Measurements from ENCODE around the gene TBXAS1.

The TBXAS1 gene

DNA sequence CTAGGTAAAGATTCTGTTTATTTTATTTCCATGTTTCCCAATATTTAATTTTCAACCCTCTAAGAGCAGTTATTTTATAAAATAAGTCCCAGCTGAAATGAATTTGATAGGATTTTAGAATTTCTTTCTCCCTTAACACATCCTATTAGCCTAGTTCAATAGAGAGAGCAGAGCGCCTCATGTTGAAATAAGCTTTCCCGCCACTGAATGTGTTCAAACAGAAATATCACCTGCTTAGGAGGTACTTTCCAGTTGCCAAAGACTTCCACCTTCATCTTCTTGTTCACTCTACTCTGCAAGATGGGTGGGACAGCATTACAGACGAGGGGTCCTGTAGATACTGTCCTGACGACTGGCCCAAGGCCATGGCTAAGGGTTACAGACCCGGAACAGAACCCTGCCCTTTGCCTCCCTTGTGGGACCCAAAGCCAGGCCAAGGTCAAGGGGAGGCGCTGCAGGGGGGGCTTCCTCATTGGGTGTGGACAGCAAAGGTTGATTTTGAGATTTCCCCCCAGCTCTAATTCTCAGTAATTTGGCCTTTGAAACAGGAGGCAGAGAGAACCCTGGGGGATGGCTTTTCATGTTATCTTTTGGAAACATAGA is 171.7 kb downstream of the TBXAS1 start:
- Histone ChIP-seq H3K27ac (ENCODE audit: low read length) (no peak overlapping the region), H3K27me3 (ENCODE audit: control insufficient read depth, insufficient read depth, low read length) (no peaks in the 10 kb centered on the region), H3K9me3 (ENCODE audit: control insufficient read depth, insufficient read depth, low read length) (no peaks in the 10 kb centered on the region), H3K4me1 (ENCODE audit: control insufficient read depth, insufficient read depth, low read length) (no peaks in the 10 kb centered on the region), H3K4me3 (ENCODE audit: low read length) (no peak overlapping the region), H3K36me3 (ENCODE audit: control insufficient read depth, insufficient read depth, low read length) (no peaks in the 10 kb centered on the region)
- no peak for DNase-seq (ENCODE audit: low read depth, low spot score)
- no CpG with 5 or more reads among the region's 6 CpGs for WGBS (ENCODE audit: insufficient coverage, insufficient read length)

DNA sequence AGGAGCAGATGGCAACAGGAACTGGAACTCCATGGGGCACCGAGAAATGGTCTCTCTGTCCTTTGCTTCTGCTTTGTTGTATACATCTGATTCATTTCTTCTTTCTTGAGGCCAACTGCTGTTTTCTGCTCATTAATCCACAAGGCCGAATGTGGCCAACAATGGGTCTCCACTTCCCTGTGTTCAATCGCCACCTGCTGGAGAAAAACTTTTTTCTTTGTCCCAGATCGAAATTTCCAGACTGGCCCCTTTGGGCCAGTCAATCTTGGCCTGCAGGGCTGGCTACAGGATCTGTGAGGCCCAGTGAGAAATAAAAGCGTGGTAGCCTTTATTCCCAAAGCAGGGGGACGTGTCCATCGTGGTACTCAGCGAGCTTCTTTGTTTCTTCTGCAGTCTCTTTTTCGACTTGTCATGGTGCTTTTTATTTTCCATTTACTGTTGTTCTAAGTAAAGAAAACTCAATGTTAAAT is 174.9 kb downstream of the TBXAS1 start:
- peak; percentile 35 for DNase-seq (ENCODE audit: low read depth, low spot score)
- Histone ChIP-seq H3K27me3 (ENCODE audit: control insufficient read depth, insufficient read depth, low read length) (no peaks in the 10 kb centered on the region), H3K9me3 (ENCODE audit: control insufficient read depth, insufficient read depth, low read length) (no peaks in the 10 kb centered on the region), H3K36me3 (ENCODE audit: control insufficient read depth, insufficient read depth, low read length) (no peaks in the 10 kb centered on the region), H3K4me3 (ENCODE audit: low read length) (no peak overlapping the region), H3K4me1 (ENCODE audit: control insufficient read depth, insufficient read depth, low read length) (peaks cover 1% of the 10 kb centered on the region; the same call in 1 of the 2 replicates), H3K27ac (ENCODE audit: low read length) (no peak overlapping the region)
- no CpG with 5 or more reads among the region's 9 CpGs for WGBS (ENCODE audit: insufficient coverage, insufficient read length)

DNA sequence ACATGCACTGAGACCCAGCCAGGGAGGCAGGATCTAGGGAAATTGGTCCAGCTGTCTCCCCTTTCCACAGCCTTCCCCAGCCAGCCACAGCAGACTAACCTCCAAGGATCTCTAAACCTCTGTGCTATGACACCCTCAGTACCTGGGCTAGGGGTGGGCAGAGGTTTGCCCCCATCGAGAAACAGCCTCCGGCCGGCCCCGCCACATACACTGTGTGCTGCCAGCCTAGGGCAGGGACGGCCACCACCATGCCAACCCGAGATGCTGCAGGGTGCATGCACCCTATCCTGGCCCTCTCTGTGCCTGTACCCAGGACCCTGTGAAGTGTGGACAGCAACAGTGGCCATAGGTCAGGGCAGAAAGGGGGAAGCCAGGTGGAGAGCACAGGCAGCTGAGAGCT is 175.6 kb downstream of the TBXAS1 start:
- WGBS (ENCODE audit: insufficient coverage, insufficient read length) = no CpG with 5 or more reads among the region's 6 CpGs
- H3K9me3 ChIP-seq (ENCODE audit: control insufficient read depth, insufficient read depth, low read length) = no peaks in the 10 kb centered on the region
- DNase-seq (ENCODE audit: low read depth, low spot score) = no peak
- H3K27me3 ChIP-seq (ENCODE audit: control insufficient read depth, insufficient read depth, low read length) = no peaks in the 10 kb centered on the region
- no peak overlapping the region for H3K27ac ChIP-seq (ENCODE audit: low read length)
- peaks cover 1% of the 10 kb centered on the region; the same call in 1 of the 2 replicates for H3K4me1 ChIP-seq (ENCODE audit: control insufficient read depth, insufficient read depth, low read length)
- H3K4me3 ChIP-seq (ENCODE audit: low read length) = no peak overlapping the region
- no peaks in the 10 kb centered on the region for H3K36me3 ChIP-seq (ENCODE audit: control insufficient read depth, insufficient read depth, low read length)

DNA sequence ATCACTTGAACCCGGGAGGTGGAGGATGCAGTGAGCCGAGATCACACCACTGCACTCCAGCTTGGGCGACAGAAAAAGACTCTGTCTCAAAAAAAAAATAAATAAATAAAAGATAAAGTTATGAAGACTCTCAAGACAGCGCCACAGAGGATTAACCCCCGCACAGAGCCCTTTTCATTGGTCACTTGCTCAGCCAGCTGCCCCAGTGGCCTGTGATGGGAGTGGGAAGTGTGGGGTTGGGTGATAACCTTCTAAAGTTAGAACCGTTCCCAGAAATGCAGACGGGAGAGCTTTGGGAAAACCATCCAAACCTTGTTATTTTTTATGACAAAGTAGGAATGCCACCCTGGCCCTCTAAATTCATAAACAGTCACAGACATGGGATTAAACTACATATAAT is 176.3 kb downstream of the TBXAS1 start:
- no peaks in the 10 kb centered on the region for H3K9me3 ChIP-seq (ENCODE audit: control insufficient read depth, insufficient read depth, low read length)
- no peak overlapping the region for H3K27ac ChIP-seq (ENCODE audit: low read length)
- peaks cover 1% of the 10 kb centered on the region; the same call in 1 of the 2 replicates for H3K4me1 ChIP-seq (ENCODE audit: control insufficient read depth, insufficient read depth, low read length)
- no peaks in the 10 kb centered on the region for H3K27me3 ChIP-seq (ENCODE audit: control insufficient read depth, insufficient read depth, low read length)
- no peaks in the 10 kb centered on the region for H3K36me3 ChIP-seq (ENCODE audit: control insufficient read depth, insufficient read depth, low read length)
- WGBS (ENCODE audit: insufficient coverage, insufficient read length) = no CpG with 5 or more reads among the region's 7 CpGs
- H3K4me3 ChIP-seq (ENCODE audit: low read length) = no peak overlapping the region
- DNase-seq (ENCODE audit: low read depth, low spot score) = no peak

DNA sequence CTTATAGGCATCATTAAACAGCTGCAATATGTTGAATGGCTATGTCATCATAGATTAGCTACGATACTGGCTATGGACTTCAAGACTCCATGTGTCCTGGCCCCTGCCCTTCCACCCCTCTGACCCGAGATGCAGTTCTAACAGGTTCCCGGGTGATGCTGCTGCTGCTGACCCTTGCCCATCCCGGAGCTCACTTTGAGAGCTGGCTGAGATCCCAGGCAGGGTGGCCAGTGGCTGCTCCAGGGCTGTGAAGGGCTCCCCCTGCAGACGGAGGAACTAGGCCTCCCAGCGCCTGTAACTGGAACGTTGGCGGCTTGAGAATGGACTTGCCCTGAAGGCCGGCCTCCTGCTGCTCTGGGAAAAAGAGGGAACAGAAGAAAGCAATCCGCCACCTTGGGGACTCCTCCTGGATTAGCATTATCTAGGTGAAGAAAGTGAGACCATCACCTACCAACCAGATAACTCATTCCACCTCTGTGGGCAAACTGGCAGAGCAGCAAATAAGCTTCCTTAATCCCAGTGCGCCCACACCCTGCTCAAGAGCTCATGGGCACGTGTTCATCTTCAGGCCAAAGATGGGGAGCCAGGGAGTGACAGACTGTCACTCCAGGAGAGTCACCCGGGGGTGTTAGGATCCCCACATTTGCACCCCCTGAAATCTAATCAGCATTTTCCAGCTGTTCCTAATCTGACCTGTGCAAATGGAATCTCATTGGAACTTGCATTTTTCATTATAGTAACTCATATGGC is 176.9 kb downstream of the TBXAS1 start:
- DNase-seq (ENCODE audit: low read depth, low spot score) = peak; percentile 43
- Histone ChIP-seq H3K36me3 (ENCODE audit: control insufficient read depth, insufficient read depth, low read length) (no peaks in the 10 kb centered on the region), H3K9me3 (ENCODE audit: control insufficient read depth, insufficient read depth, low read length) (no peaks in the 10 kb centered on the region), H3K27me3 (ENCODE audit: control insufficient read depth, insufficient read depth, low read length) (no peaks in the 10 kb centered on the region), H3K27ac (ENCODE audit: low read length) (no peak overlapping the region), H3K4me3 (ENCODE audit: low read length) (no peak overlapping the region), H3K4me1 (ENCODE audit: control insufficient read depth, insufficient read depth, low read length) (peaks cover 1% of the 10 kb centered on the region; the same call in 1 of the 2 replicates)
- WGBS (ENCODE audit: insufficient coverage, insufficient read length) = no CpG with 5 or more reads among the region's 13 CpGs

DNA sequence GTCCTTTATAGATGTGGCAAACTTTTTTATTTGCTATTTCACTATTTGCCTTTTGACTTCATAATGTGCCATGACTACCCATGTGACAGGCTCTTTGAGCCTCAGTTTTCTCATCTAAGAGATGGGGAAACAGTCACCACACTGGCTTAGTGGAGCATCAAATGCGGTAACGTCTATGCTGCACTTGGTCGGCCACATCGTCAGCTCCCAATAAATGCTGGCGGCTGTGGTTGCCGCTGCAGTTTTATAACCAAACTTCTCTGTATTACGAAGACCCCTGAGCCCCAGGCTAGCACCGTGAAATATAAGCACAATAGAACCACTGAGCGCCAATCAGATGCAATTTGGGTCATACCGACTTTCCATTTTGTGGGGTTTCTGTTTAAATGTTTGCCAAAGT is 177.5 kb downstream of the TBXAS1 start:
- no peaks in the 10 kb centered on the region for H3K27me3 ChIP-seq (ENCODE audit: control insufficient read depth, insufficient read depth, low read length)
- H3K9me3 ChIP-seq (ENCODE audit: control insufficient read depth, insufficient read depth, low read length) = no peaks in the 10 kb centered on the region
- no peaks in the 10 kb centered on the region for H3K36me3 ChIP-seq (ENCODE audit: control insufficient read depth, insufficient read depth, low read length)
- H3K4me3 ChIP-seq (ENCODE audit: low read length) = no peak overlapping the region
- DNase-seq (ENCODE audit: low read depth, low spot score) = no peak
- peaks cover 1% of the 10 kb centered on the region; the same call in 1 of the 2 replicates for H3K4me1 ChIP-seq (ENCODE audit: control insufficient read depth, insufficient read depth, low read length)
- no peak overlapping the region for H3K27ac ChIP-seq (ENCODE audit: low read length)
- WGBS (ENCODE audit: insufficient coverage, insufficient read length) = no CpG with 5 or more reads among the region's 10 CpGs

DNA sequence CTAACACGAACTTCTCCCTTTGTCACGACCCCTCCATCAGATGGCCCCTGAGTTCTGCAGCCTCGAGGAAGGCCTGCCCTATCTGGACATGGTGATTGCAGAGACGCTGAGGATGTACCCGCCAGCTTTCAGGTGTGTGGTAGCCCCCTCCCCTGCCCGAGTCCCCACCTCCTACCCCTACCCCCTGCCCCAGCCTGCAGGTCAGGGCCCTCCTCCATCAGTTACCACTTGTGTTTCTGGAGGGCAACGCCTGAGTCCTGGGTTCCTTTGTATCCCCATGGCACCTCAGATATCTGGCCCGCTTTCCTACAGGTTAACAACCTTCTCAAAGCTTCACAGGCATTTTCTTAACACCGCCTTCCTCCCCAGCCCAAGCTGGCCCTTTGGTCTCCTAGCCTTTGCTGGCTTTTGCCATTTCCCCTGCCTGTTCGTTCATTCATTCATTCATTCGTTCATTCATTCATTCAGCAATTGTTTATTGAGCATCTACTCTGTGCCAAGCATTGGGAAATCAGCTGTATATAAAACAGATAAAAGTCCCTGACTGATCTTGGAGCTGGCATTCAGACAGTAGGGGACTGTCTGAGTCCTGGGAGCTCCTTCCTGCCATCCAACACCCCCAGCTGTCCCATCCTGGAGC is 178.1 kb downstream of the TBXAS1 start:
- Histone ChIP-seq H3K27me3 (ENCODE audit: control insufficient read depth, insufficient read depth, low read length) (no peaks in the 10 kb centered on the region), H3K4me1 (ENCODE audit: control insufficient read depth, insufficient read depth, low read length) (peaks cover 1% of the 10 kb centered on the region; the same call in 1 of the 2 replicates), H3K4me3 (ENCODE audit: low read length) (no peak overlapping the region), H3K36me3 (ENCODE audit: control insufficient read depth, insufficient read depth, low read length) (no peaks in the 10 kb centered on the region), H3K9me3 (ENCODE audit: control insufficient read depth, insufficient read depth, low read length) (no peaks in the 10 kb centered on the region), H3K27ac (ENCODE audit: low read length) (no peak overlapping the region)
- no peak for DNase-seq (ENCODE audit: low read depth, low spot score)
- no CpG with 5 or more reads among the region's 11 CpGs for WGBS (ENCODE audit: insufficient coverage, insufficient read length)

DNA sequence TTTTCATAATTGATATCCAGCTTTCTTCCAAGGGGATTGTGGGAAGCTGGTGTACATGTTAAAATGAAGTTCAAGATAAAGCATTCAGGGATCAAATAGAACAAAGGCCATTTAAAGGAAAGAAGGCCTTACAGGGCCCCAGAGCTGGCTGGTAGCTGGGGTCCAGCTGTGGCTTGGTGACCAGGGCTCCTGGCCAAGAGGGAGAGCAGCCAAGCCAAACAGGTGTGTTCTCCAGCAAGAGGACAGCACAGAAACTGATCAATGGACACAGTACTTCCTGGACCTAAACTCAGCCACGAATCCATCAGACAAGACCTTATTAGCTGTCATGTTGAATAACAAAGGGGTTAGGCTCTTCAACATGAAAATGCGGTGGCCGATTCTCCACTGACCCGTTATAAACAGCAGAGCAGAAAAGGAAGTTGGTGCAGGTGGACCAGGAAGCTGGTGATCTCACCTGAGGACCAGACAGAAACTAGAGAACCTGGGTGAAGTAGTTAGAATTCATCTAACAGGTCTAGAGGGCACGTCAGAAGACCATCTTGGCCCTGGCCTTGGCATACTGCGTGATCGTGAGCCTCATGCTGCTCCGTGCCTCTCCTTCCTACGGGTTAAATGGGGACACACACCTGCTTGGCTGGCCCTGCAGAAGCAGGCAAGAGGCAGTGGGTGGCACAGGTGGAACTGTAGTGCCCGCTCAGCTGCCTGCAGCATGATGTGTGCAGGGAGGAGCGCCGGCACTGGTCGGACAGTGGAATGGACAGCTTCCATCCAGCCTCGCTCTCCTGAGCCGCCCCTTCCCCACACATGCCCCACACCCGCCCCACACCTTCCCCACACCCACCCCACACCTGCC is 179.9 kb downstream of the TBXAS1 start:
- Histone ChIP-seq H3K4me1 (ENCODE audit: control insufficient read depth, insufficient read depth, low read length) (peaks cover 1% of the 10 kb centered on the region; the same call in 1 of the 2 replicates), H3K4me3 (ENCODE audit: low read length) (no peak overlapping the region), H3K27me3 (ENCODE audit: control insufficient read depth, insufficient read depth, low read length) (no peaks in the 10 kb centered on the region), H3K9me3 (ENCODE audit: control insufficient read depth, insufficient read depth, low read length) (no peaks in the 10 kb centered on the region), H3K27ac (ENCODE audit: low read length) (no peak overlapping the region), H3K36me3 (ENCODE audit: control insufficient read depth, insufficient read depth, low read length) (no peaks in the 10 kb centered on the region)
- no peak for DNase-seq (ENCODE audit: low read depth, low spot score)
- no CpG with 5 or more reads among the region's 16 CpGs for WGBS (ENCODE audit: insufficient coverage, insufficient read length)

DNA sequence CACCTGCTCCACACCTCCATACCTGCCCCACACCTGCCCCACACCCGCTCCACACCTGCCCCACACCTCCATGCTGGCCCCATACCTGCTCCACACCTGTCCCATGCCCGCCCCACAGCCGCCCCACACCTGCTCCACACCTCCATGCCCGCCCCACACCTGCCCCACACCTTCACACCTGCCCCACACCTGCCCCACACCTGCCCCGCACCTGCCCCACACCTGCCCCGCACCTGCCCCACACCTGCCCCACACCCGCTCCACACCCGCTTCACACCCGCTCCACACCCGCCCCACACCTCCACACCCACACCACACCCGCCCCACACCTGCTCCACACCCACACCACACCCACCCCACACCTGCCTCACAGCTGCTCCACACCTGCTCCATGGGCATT is 180.7 kb downstream of the TBXAS1 start:
- H3K27ac ChIP-seq (ENCODE audit: low read length) = no peak overlapping the region
- WGBS (ENCODE audit: insufficient coverage, insufficient read length) = no CpG with 5 or more reads among the region's 11 CpGs
- peaks cover 1% of the 10 kb centered on the region; the same call in 1 of the 2 replicates for H3K4me1 ChIP-seq (ENCODE audit: control insufficient read depth, insufficient read depth, low read length)
- DNase-seq (ENCODE audit: low read depth, low spot score) = no peak
- H3K4me3 ChIP-seq (ENCODE audit: low read length) = no peak overlapping the region
- no peaks in the 10 kb centered on the region for H3K9me3 ChIP-seq (ENCODE audit: control insufficient read depth, insufficient read depth, low read length)
- no peaks in the 10 kb centered on the region for H3K36me3 ChIP-seq (ENCODE audit: control insufficient read depth, insufficient read depth, low read length)
- no peaks in the 10 kb centered on the region for H3K27me3 ChIP-seq (ENCODE audit: control insufficient read depth, insufficient read depth, low read length)
